ENCODE data around the gene SYNE4. TPM values are rescaled to one million over a fixed set of nuclear protein-coding genes. Genes with fewer than 3 reads are reported as not detected.

SYNE4 gene
- total and polyA plus RNA-seq, 2 of the 13 experiments (the other 11 are each of a cell fraction or from before 2014, with no cell fraction given), result 13.7 to 23.0 TPM

DNA sequence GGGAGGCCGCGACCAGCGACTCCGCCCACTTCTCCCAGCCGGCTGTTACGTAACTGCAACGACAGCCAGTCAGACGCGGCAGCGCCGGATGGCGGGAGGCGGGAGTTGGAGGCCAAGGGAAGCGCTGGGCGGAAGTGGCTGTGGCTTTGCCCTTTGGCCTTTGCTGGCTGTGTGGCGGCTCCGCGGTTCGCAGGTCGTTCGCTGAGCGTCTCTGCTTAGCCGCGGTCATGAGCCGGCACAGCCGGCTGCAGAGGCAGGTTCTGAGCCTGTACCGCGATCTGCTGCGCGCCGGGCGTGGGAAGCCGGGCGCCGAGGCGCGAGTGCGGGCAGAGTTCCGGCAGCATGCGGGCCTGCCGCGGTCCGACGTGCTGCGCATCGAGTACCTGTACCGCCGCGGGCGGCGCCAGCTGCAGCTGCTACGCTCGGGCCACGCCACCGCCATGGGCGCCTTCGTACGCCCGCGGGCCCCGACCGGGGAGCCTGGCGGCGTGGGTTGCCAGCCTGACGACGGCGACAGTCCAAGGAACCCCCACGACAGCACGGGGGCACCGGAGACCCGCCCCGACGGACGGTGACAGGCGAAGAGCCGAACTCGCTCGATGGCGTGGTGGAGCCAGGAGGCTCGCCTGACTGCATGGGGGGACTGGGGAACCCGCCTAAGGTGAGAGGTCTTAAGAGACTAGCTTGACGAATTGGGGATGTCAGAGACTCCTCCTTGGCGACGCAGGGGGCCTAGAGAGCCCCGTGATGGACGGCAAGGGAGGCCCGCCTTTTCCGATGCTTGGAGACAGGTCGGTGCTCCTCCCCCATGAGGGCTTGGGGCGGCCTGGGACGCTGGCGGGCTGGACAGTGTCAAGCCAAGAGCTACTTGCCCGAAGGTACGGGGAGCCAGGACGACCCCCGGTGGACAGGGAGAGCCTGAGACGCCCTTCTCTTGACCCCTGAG is 13.3 kb downstream of the SYNE4 start, which contains the start of gene SDHAF1 (continued):
- TF ChIP-seq, protein P1, sequence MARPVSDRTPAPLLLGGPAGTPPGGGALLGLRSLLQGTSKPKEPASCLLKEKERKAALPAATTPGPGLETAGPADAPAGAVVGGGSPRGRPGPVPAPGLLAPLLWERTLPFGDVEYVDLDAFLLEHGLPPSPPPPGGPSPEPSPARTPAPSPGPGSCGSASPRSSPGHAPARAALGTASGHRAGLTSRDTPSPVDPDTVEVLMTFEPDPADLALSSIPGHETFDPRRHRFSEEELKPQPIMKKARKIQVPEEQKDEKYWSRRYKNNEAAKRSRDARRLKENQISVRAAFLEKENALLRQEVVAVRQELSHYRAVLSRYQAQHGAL (CRISPR knock-in tag; IDR thresholded peaks at IDR 0.05; ENCODE audit: not compliant biosample characterization), result no peak
- TF ChIP-seq EEA1 (CRISPR knock-in tag; IDR thresholded peaks at IDR 0.05; ENCODE audit: borderline replicate concordance), result peak; percentile 24; the same call in 1 of the 2 replicates
- no peak for TF ChIP-seq SMAD9 (CRISPR knock-in tag; IDR thresholded peaks at IDR 0.05)
- TF ChIP-seq MIXL1 (CRISPR knock-in tag; IDR thresholded peaks at IDR 0.05), result no peak; the same call in 1 of the 2 replicates
- TF ChIP-seq, protein P2, sequence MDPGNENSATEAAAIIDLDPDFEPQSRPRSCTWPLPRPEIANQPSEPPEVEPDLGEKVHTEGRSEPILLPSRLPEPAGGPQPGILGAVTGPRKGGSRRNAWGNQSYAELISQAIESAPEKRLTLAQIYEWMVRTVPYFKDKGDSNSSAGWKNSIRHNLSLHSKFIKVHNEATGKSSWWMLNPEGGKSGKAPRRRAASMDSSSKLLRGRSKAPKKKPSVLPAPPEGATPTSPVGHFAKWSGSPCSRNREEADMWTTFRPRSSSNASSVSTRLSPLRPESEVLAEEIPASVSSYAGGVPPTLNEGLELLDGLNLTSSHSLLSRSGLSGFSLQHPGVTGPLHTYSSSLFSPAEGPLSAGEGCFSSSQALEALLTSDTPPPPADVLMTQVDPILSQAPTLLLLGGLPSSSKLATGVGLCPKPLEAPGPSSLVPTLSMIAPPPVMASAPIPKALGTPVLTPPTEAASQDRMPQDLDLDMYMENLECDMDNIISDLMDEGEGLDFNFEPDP (CRISPR knock-in tag; conservative IDR thresholded peaks at IDR 0.05), result no peak
- TF ChIP-seq, protein P3, sequence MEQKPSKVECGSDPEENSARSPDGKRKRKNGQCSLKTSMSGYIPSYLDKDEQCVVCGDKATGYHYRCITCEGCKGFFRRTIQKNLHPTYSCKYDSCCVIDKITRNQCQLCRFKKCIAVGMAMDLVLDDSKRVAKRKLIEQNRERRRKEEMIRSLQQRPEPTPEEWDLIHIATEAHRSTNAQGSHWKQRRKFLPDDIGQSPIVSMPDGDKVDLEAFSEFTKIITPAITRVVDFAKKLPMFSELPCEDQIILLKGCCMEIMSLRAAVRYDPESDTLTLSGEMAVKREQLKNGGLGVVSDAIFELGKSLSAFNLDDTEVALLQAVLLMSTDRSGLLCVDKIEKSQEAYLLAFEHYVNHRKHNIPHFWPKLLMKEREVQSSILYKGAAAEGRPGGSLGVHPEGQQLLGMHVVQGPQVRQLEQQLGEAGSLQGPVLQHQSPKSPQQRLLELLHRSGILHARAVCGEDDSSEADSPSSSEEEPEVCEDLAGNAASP (CRISPR knock-in tag; IDR thresholded peaks at IDR 0.05; ENCODE audit: borderline replicate concordance), result no peak
- TF ChIP-seq, protein P4, sequence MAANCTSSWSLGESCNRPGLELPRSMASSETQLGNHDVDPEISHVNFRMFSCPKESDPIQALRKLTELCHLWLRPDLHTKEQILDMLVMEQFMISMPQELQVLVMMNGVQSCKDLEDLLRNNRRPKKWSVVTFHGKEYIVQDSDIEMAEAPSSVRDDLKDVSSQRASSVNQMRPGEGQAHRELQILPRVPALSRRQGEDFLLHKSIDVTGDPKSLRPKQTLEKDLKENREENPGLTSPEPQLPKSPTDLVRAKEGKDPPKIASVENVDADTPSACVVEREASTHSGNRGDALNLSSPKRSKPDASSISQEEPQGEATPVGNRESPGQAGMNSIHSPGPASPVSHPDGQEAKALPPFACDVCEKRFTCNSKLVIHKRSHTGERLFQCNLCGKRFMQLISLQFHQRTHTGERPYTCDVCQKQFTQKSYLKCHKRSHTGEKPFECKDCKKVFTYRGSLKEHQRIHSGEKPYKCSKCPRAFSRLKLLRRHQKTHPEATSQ (CRISPR knock-in tag; IDR thresholded peaks at IDR 0.05; ENCODE audit: borderline replicate concordance), result no peak; the same call in 1 of the 2 replicates
- peak; percentile 94 for TF ChIP-seq ELF1 (CRISPR knock-in tag; IDR thresholded peaks at IDR 0.05)
- TF ChIP-seq ELF3 (CRISPR knock-in tag; IDR thresholded peaks at IDR 0.05), result peak; percentile 78
- TF ChIP-seq ZNF331 (CRISPR knock-in tag; IDR thresholded peaks at IDR 0.05), result peak; percentile 27; the same call in 1 of the 2 replicates
- TF ChIP-seq, protein P5, sequence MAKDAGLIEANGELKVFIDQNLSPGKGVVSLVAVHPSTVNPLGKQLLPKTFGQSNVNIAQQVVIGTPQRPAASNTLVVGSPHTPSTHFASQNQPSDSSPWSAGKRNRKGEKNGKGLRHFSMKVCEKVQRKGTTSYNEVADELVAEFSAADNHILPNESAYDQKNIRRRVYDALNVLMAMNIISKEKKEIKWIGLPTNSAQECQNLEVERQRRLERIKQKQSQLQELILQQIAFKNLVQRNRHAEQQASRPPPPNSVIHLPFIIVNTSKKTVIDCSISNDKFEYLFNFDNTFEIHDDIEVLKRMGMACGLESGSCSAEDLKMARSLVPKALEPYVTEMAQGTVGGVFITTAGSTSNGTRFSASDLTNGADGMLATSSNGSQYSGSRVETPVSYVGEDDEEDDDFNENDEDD (CRISPR knock-in tag; IDR thresholded peaks at IDR 0.05; ENCODE audit: borderline replicate concordance), result peak; percentile 91; the same call in 1 of the 2 replicates
- TF ChIP-seq, protein P6, sequence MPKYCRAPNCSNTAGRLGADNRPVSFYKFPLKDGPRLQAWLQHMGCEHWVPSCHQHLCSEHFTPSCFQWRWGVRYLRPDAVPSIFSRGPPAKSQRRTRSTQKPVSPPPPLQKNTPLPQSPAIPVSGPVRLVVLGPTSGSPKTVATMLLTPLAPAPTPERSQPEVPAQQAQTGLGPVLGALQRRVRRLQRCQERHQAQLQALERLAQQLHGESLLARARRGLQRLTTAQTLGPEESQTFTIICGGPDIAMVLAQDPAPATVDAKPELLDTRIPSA (CRISPR knock-in tag; IDR thresholded peaks at IDR 0.05; ENCODE audit: borderline replicate concordance), result no peak; the same call in 1 of the 2 replicates
- TF ChIP-seq, protein P7, sequence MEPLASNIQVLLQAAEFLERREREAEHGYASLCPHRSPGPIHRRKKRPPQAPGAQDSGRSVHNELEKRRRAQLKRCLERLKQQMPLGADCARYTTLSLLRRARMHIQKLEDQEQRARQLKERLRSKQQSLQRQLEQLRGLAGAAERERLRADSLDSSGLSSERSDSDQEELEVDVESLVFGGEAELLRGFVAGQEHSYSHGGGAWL (CRISPR knock-in tag; IDR thresholded peaks at IDR 0.05), result peak; percentile 64; the same call in 1 of the 2 replicates
- no peak for TF ChIP-seq ZNF496 (CRISPR knock-in tag; IDR thresholded peaks at IDR 0.05; ENCODE audit: insufficient replicate concordance)
- TF ChIP-seq FLYWCH1 (CRISPR knock-in tag; IDR thresholded peaks at IDR 0.05), result 0 out of 2 replicates have a peak, but pooled peaks have one; percentile 71
- TF ChIP-seq, protein P8, sequence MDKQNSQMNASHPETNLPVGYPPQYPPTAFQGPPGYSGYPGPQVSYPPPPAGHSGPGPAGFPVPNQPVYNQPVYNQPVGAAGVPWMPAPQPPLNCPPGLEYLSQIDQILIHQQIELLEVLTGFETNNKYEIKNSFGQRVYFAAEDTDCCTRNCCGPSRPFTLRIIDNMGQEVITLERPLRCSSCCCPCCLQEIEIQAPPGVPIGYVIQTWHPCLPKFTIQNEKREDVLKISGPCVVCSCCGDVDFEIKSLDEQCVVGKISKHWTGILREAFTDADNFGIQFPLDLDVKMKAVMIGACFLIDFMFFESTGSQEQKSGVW (CRISPR knock-in tag; IDR thresholded peaks at IDR 0.05; ENCODE audit: borderline replicate concordance), result no peak
- 0 out of 2 replicates have a peak, but pooled peaks have one; percentile 56 for TF ChIP-seq ZNF589 (CRISPR knock-in tag; conservative IDR thresholded peaks at IDR 0.05)
- TF ChIP-seq ZNF761 (CRISPR knock-in tag; conservative IDR thresholded peaks at IDR 0.05), result no peak
- TF ChIP-seq ZBTB21 (CRISPR knock-in tag; IDR thresholded peaks at IDR 0.05), result peak; percentile 49; the same call in 1 of the 2 replicates

Measured in HepG2 (cell line).